Heart left ventricle (tissue), 13 donors: Measurements from ENCODE around the gene MYOCD.

Experiments
- CTCF ChIP-seq, 12 donors: fragments of 200-600 bp; sonication (generic) in 4 of 12; IDR thresholded peaks; one replicate each; pipeline versions ENCODE4 v1.5.0 to v1.8.0; 2018 to 2022; ENCODE audit warnings: antibody characterized with exemption in 12 of 12, mild to moderate bottlenecking in 5 of 12
- POLR2A ChIP-seq, 2 donors: fragments of 450-650 bp; IDR thresholded peaks; one replicate each; pipeline ENCODE4 v1.6.1; 2017; ENCODE audit warnings: antibody characterized with exemption in 2 of 2, mild to moderate bottlenecking in 2 of 2, moderate library complexity in 2 of 2
- donor health status: ischemic (EF 13 %, LVEDD 7.1; RV severe dilation, severe dysfunction).
- donor health status: DM: no; HTN: yes; CAD: no.
- donor health status: DM: no; HTN: no; CAD: no.
- donor health status: ischemic (EF 25% LVEDD 6.9; RV normal size, moderate dysfunction).
- donor health status: ischemic (EF 25% LVEDD 5.7; RV mildly dilated, moderate dysfunction).
- donor health status: ischemic (EF 35%, LVEDD 5.7; RV mildly dilated, moderate dysfunction).
- donor health status: nonischemic (EF 11% LVEDD 7.7; RV severe dilation, severe dysfunction).
- donor health status: DM: yes; HTN: yes; CAD: no.
- donor health status: PGD.
- donor health status: ischemic (EF 29% LVEDD 5.4; RV normal size, mild dysfunction).
- donor health status: nonischemic (EF 23%, LVEDD 6.1; RV moderate dilation, normal function).

- no peak for TF ChIP-seq CTCF (IDR thresholded peaks at IDR 0.05)
- TF ChIP-seq POLR2A (IDR thresholded peaks at IDR 0.05) = no peak
Observed at GRCh38 chr17:12730931-12731521, 65.3 kb downstream of the MYOCD start.
